GM12891 (cell line): ENCODE data around the gene SKOR1.

Experiments used
- DNase-seq: peaks from one replicate; pipeline ENCODE4 v3.0.0; 2011; ENCODE audit warnings: low spot score; ENCODE audit not compliant: insufficient read length
- FAIRE-seq: peaks from 2 replicates; lab custom pipeline; 2011; peaks lifted over from hg19 to GRCh38; lab: Jason Lieb, UNC
- PAX5 ChIP-seq: IDR thresholded peaks from 2 replicates; pipeline ENCODE4 v1.6.1; 2011; ENCODE audit warnings: low read length, moderate library complexity, mild to moderate bottlenecking; ENCODE audit not compliant: insufficient read depth, severe bottlenecking
- POLR2A ChIP-seq: IDR thresholded peaks from 2 replicates; pipeline ENCODE4 v1.6.1; 2011; ENCODE audit warnings: low read depth, low read length, control low read depth
- POLR2AphosphoS5 ChIP-seq: IDR thresholded peaks from 2 replicates; pipeline ENCODE4 v1.6.1; 2011; ENCODE audit warnings: low read depth, low read length, control low read depth
- POU2F2 ChIP-seq: IDR thresholded peaks from 2 replicates; pipeline ENCODE4 v1.6.1; 2011; ENCODE audit warnings: low read depth, mild to moderate bottlenecking, control low read depth, low read length, moderate library complexity
- SPI1 ChIP-seq: IDR thresholded peaks from 2 replicates; pipeline ENCODE4 v1.6.1; 2011; ENCODE audit warnings: low read depth, low read length, control low read depth
- TAF1 ChIP-seq: IDR thresholded peaks from 2 replicates; pipeline ENCODE4 v1.6.1; 2011; ENCODE audit warnings: low read depth, low read length, control low read depth

SKOR1 gene

DNA sequence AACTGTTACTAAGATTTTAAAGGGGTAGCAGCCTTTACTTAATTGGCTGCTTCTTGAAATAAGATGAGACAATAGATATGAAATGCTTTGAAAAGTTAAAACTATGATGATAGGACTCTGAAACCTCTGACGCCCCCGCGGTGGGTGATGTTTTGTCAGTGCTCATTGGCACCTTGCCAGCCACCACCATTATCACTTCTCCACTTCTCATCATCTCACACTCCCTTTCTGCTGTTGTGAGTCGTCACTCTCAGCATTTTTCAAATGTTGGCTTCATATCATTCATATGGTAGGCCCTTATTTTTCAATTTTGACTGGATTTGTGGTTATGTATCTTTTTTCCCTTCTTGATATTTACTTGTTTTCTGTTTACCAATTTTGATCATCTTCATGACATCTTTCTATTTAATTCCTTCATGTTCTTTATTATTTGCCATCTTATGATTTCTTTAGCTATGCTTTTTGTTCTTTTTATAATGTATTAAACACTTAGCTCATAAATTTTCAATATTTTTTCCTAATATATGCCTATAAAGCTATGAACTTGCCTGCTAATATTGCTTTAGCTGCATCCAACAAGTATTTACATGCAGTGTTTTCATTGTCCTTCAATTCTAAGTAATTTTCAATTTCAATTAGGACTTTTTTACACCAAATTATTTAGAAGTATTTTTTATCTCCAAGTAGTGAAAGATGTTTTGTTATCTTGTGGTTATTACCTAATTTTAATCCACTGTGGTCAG is 30.3 kb upstream of the SKOR1 start:
- DNase-seq: no peak
- TF ChIP-seq TAF1 (no peak), PAX5 (no peak), POLR2A (no peak), POLR2AphosphoS5 (no peak), SPI1 (no peak), POU2F2 (no peak)
- no peak for FAIRE-seq

DNA sequence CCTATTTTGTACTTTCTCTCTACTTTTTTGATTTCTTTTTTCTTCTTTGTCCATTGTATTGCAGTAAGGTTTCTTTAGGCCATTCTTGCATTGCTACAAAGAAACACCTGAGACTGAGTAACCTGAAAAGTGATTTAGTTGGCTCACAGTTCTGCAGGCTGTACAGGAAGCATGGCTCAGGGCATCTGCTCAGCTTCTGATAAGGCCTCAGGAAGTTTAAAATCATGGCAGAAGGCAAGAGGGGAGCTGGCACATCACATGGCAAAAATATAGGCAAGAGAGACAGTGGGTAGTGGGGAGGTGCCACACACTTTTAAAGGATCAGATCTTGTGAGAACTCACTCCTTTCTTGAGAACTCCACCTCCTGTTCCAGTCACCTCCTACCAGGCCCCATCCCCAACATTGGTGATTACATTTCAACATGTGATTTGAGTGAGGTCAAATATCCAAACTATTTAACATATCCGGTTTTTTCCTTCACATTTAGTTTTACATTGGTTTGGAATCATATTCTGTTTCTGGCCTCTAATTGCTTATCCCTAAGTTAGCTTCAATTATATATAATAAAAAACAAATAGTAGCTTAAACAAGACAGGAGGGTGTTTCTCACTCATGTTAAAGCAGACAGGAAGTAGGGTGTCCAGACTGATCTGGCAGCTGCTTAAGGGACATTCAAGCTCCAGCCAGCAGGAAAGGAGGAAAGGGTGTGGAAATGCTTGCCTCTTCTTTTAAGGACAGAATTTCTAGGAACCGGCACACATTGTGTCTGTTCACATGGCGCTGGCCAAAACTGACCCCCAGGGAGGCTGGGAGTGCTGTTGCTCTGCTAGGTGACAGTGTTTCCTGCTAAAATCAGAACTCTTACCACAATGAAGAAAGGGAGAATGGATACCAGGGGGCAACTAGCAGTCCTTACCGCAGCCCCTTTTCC is 28.8 kb upstream of the SKOR1 start:
- TF ChIP-seq SPI1: no peak
- no peak for TF ChIP-seq POLR2AphosphoS5
- TF ChIP-seq PAX5: no peak
- TF ChIP-seq POLR2A: no peak
- TF ChIP-seq POU2F2: no peak
- no peak for TF ChIP-seq TAF1
- FAIRE-seq: no peak

DNA sequence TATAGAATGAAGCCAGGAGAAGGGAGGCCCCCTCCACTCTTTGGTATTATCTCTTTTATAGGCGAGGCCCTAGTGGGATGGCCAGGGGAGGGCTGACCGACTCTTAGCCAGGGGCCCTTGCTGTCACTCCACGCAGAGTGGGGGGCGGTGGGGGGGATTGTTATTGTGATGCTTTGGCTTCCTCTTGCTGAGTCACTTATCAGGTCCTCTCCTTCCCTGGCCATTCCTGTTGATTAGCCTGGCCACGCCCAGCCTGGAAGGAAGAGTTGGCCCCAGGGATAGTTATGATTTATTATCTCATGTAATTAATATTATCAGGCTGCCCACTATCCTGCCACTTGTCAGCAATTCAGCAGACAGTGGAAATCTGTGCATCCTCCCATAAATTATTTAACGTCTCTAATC is 25.5 kb upstream of the SKOR1 start:
- no peak for FAIRE-seq
- TF ChIP-seq POLR2A (no peak), TAF1 (no peak), SPI1 (no peak), POU2F2 (no peak), PAX5 (no peak), POLR2AphosphoS5 (no peak)
- DNase-seq: no peak

More for the DNA sequence above, 28.8 kb upstream of the SKOR1 start:
- no peak for DNase-seq

DNA sequence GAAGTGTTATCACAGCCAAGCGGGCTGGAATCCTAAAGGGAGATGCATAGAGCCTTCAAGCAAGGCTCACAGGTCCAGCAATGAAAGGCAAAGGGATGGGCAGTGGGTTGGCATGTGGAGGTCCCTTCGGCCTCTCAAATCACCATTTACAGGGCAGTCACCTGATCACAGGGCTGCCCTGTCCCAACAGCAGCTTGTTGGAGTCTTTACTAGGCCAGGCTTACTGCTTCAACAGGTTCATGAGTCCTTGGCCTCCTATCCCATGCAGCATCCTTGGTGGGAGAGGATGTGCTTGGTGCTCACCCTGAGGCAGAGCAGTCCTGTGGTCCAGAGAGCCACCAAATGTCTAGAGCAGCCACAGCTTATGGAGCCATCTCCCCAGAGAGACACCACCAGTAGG is 24.2 kb upstream of the SKOR1 start:
- no peak for FAIRE-seq
- no peak for DNase-seq
- no peak for TF ChIP-seq POU2F2
- TF ChIP-seq POLR2A: no peak
- no peak for TF ChIP-seq TAF1
- no peak for TF ChIP-seq PAX5
- no peak for TF ChIP-seq SPI1
- TF ChIP-seq POLR2AphosphoS5: no peak

DNA sequence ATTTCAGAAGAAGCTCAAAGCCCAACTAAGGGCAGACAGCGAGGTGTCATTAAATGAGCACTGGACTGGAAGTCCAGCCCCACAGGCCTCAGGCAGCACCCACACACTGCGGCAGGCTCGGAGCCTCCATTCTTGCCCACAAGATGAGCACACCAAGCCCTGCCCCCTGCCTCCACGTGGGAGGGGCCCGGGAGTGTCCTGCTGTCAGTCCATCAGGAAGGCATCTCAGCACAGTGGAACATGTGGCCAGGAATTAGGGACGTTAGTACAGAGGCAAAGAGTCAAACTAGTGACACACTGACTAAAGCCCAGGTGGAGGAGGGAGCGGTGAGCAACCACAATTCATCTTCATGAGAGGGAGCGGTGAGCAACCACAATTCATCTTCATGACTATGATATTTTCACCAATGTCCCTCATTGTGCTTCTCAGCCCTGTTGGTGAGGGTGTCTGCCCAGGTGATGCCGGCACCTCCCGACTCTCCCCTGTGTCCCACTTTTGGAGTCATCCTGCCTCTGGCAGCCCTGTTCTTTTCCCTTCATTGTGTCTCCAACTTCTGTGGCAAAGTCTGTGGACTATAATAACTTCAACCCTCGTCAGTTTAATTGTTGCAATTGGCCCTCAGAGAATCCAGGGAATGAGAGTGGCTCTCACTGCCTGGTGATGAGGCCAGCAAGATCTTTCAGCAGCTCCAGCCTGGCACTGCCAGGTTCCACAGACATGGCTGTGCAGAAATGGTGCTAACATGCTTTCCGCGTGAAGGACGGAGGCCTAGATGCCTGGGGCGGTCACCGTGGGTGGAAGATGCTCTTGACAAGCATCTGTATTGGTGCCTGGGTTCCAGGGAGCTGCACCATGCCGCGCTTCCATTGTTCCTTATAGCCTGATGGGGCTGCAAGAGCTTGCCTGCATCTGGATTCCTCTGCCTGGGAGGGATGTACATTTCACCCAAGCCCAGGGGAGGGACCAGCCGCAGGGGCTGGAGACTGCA is 23.1 kb upstream of the SKOR1 start:
- no peak for FAIRE-seq
- TF ChIP-seq POLR2A: no peak
- no peak for TF ChIP-seq POU2F2
- no peak for TF ChIP-seq SPI1
- TF ChIP-seq PAX5: no peak
- TF ChIP-seq TAF1: no peak
- no peak for TF ChIP-seq POLR2AphosphoS5
- DNase-seq: no peak

DNA sequence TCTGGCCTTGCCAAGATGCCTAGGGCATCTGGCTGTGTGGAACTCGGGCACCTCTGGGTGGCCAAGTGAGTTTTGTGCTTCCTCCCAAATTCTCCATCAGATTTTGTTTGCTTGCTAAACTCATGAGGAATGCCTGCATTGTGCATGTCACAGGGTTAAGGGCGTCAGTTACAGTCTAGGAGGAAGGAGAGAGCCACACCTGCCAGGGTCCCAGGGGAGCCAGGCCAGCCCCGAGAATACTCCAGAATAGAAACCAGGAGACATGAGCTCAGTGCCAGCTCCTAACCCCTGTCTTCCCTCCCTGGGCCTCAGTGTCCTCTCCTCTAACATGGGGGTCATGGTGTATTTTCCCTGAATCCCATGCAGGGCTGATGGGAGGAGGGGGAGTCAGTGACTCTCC is 22.0 kb upstream of the SKOR1 start:
- TF ChIP-seq POU2F2: no peak
- TF ChIP-seq PAX5: no peak
- TF ChIP-seq SPI1: no peak
- TF ChIP-seq POLR2A: no peak
- FAIRE-seq (no peak), DNase-seq (no peak)

DNA sequence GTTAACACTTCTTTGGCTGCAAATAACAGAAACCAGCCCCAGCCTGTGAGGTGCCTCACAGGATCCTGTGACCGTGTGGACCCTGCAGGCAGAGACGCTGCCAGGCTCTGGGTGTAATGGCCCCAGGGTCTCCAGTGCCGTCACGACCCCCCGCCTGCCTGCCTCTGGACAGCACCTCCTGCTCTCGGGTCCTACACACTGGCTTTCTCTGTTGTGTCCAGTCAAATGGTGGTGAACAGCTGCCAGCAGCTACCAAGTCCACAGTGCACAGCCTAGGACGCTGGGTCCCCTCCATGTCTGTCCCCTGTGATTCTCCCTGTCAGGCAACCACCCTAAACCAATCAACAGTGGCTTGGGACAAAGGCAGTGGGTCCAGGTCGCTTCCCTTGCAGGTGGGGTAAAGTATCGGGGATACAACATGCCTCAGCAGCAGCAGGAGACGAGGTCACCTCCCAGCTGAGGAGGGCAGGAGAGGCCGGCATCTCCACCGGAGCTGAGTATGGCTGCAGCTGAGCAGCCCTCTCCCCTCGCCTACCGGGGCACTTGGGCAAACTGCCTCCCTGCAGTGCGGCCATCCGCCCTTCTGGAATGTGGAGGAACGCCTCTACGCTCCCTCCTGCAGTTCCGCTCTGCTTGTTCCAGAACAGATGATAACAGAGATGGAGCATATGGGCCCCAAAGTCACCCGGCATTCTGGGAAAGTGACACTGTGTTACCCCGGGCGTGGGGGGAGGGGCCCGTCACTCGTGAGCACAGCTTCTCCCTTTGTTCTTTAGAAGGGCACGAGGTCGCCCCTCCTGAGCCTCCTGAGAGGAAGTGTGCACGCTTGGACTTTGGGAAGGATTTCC is 21.1 kb upstream of the SKOR1 start:
- FAIRE-seq (no peak), DNase-seq (no peak)
- TF ChIP-seq POU2F2 (no peak), PAX5 (no peak), POLR2A (no peak), POLR2AphosphoS5 (no peak), SPI1 (no peak), TAF1 (no peak)

DNA sequence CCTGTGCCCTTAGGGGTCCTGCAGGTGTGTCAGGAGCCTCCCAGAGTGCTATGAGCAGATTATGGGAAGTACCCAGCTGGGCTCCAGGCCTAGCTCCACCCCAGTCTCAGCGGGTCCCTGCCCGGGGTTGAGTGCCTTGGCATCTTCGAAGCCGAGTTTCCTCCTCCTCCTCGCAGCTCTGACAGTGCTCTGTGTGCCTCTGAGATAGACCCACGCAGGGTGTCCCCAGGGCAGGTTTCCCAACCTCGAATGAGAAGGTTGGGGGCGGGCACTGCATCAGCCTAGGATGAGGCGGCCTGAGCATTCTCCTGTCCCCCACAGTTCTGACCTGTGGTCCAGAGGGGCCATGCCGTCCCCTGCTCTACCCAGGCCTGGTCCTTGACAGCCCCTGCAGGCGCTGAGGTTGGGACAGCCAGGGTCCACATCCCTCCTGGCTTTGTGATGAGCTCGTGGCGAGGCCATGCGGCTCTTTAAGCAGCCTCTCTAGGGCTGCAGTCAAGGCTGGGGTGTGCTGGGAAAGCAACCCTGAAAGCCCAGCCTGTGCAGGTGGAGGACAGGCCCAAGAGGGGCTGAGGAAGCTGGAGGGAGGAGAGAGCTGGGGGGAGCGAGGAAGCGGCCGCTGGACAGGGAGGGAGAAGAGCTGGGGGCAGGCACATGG is 20.2 kb upstream of the SKOR1 start:
- FAIRE-seq (no peak), DNase-seq (no peak)
- no peak for TF ChIP-seq SPI1
- no peak for TF ChIP-seq TAF1
- TF ChIP-seq PAX5: no peak
- no peak for TF ChIP-seq POU2F2
- no peak for TF ChIP-seq POLR2A
- TF ChIP-seq POLR2AphosphoS5: no peak
